PC-9 (cell line): ENCODE results near the gene CYB5B.

Experiments used
- CTCF ChIP-seq: fragments of 200-600 bp; sonication (generic); conservative IDR thresholded peaks from 2 replicates; pipeline ENCODE4 v1.6.1; 2017; ENCODE audit warnings: mixed run types, antibody characterized with exemption, mild to moderate bottlenecking, moderate library complexity
- EZH2 ChIP-seq: fragments of 200-600 bp; sonication (generic); IDR thresholded peaks from 2 replicates; pipeline ENCODE4 v1.8.0; 2017; ENCODE audit warnings: antibody characterized with exemption, low read depth

- peak; percentile 55 for TF ChIP-seq CTCF
- no peak for TF ChIP-seq EZH2
Measured at GRCh38 chr16:69494991-69495392, 70.6 kb downstream of the CYB5B start.
